ENCODE data around the gene MIEF1. TPM values are rescaled to one million over a fixed set of nuclear protein-coding genes. Genes with fewer than 3 reads are reported as not detected.

The MIEF1 gene
- total RNA-seq, 1 donor from 2014 or later: 35.5 TPM

- Mint-ChIP-seq H3K36me3 (peaks cover 5% of the 10 kb centered on the region), H3K4me3 (no peak overlapping the region), H3K27ac (no peak overlapping the region), H3K9me3 (no peaks in the 10 kb centered on the region), H3K4me1 (ENCODE audit: unreplicated experiment) (peaks cover 31% of the 10 kb centered on the region), H3K27me3 (peaks cover 3% of the 10 kb centered on the region)
- no peak for DNase-seq (ENCODE audit: extremely low spot score, unreplicated experiment)
- TF ChIP-seq, protein P1, sequence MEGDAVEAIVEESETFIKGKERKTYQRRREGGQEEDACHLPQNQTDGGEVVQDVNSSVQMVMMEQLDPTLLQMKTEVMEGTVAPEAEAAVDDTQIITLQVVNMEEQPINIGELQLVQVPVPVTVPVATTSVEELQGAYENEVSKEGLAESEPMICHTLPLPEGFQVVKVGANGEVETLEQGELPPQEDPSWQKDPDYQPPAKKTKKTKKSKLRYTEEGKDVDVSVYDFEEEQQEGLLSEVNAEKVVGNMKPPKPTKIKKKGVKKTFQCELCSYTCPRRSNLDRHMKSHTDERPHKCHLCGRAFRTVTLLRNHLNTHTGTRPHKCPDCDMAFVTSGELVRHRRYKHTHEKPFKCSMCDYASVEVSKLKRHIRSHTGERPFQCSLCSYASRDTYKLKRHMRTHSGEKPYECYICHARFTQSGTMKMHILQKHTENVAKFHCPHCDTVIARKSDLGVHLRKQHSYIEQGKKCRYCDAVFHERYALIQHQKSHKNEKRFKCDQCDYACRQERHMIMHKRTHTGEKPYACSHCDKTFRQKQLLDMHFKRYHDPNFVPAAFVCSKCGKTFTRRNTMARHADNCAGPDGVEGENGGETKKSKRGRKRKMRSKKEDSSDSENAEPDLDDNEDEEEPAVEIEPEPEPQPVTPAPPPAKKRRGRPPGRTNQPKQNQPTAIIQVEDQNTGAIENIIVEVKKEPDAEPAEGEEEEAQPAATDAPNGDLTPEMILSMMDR (conservative IDR thresholded peaks at IDR 0.05): no peak
These were observed 39.5 kb upstream of the MIEF1 start for GRCh38 chr22:39462443-39463221.

DNA sequence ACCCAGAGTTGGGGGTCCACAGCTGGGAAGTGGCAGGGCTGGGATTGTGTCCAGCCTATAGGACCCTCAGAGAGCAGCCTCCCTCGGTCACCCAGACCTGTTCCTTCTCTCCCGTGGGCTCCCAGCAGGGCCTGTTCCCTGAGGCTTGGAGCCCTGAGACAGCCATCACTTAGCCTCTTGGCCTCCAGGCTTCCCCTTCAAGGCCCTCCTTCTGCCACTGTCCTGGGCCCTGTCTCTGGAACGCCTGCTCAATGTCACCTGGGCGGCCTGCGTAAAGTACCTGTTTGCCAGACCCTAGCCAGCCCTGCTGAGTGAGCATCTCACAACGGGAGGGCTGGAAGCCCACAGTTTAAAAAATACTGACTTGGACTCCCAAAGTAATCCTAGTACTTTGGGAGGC, 38.8 kb upstream of the MIEF1 start:
- H3K4me1 Mint-ChIP-seq (ENCODE audit: unreplicated experiment): peaks cover 29% of the 10 kb centered on the region
- H3K27ac Mint-ChIP-seq: no peak overlapping the region
- no peak for DNase-seq (ENCODE audit: extremely low spot score, unreplicated experiment)
- TF ChIP-seq, protein P1 (conservative IDR thresholded peaks at IDR 0.05): no peak
- peaks cover 5% of the 10 kb centered on the region for H3K36me3 Mint-ChIP-seq
- no peaks in the 10 kb centered on the region for H3K9me3 Mint-ChIP-seq
- no peak overlapping the region for H3K4me3 Mint-ChIP-seq
- H3K27me3 Mint-ChIP-seq: peaks cover 3% of the 10 kb centered on the region

DNA sequence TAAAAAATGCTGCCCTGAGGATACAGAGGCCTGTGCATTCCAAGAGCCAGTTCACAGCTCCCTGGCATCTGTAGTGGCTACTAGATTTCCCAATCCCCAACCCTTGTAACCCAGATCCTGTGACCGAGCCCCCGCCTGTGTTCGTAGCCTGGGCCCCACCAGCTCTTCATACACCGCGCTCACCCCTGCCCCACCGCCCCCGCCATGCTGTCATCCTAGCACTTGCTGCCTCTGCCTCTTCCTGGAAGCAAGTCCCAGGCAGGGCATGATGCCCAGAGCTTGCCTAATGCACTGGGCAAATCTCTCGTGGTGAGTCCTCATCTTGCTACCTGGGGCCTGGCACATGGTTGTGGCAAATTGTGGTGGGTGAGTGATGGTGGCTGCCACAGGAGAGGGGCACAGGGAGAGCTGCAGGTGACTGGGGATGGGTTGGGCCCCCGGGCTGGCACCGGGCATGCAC, 38.1 kb upstream of the MIEF1 start:
- Mint-ChIP-seq H3K4me3 (no peak overlapping the region), H3K4me1 (ENCODE audit: unreplicated experiment) (peaks cover 29% of the 10 kb centered on the region), H3K9me3 (no peaks in the 10 kb centered on the region)

GRCh38 chr22:39466228-39467006, 35.7 kb upstream of the MIEF1 start:
- Mint-ChIP-seq H3K36me3 (no peaks in the 10 kb centered on the region), H3K4me3 (no peak overlapping the region), H3K9me3 (no peaks in the 10 kb centered on the region), H3K27ac (peak overlapping the region; percentile 74), H3K27me3 (no peaks in the 10 kb centered on the region), H3K4me1 (ENCODE audit: unreplicated experiment) (peaks cover 36% of the 10 kb centered on the region)
- TF ChIP-seq, protein P1 (conservative IDR thresholded peaks at IDR 0.05): no peak
- no peak for DNase-seq (ENCODE audit: extremely low spot score, unreplicated experiment)

More for the DNA sequence above, 38.1 kb upstream of the MIEF1 start:
- no peaks in the 10 kb centered on the region for H3K36me3 Mint-ChIP-seq
- H3K27ac Mint-ChIP-seq: no peak overlapping the region
- DNase-seq (ENCODE audit: extremely low spot score, unreplicated experiment): no peak
- TF ChIP-seq, protein P1 (conservative IDR thresholded peaks at IDR 0.05): no peak
- H3K27me3 Mint-ChIP-seq: no peaks in the 10 kb centered on the region

DNA sequence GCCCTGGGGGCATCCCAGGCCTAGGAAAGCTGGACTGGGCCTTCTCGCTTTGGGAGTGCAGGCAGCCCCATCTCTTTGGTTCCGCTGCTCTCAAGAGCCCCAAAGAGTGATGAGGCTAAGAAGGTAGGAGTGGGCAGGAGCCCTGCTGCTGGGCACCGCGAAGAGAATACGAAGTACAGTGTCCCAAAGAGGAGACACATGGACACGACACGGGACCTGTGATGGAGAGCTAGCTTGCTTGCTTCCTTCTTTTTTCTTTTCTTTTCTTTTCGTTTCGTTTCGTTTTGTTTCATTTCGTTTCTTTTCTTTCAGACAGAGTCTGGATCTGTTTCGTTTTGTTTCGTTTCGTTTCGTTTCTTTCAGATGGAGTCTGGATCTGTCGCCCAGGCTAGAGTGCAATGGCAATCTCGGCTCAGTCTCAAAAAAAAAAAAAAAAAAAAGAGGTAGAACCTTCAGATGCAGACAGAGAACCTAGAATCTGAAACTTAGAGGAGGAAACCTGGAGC, 34.6 kb upstream of the MIEF1 start:
- DNase-seq (ENCODE audit: extremely low spot score, unreplicated experiment): no peak
- TF ChIP-seq, protein P1 (conservative IDR thresholded peaks at IDR 0.05): no peak
- no peaks in the 10 kb centered on the region for H3K27me3 Mint-ChIP-seq
- H3K9me3 Mint-ChIP-seq: no peaks in the 10 kb centered on the region
- no peaks in the 10 kb centered on the region for H3K36me3 Mint-ChIP-seq
- H3K4me1 Mint-ChIP-seq (ENCODE audit: unreplicated experiment): peaks cover 41% of the 10 kb centered on the region
- peak overlapping the region; percentile 49 for H3K4me3 Mint-ChIP-seq
- peak overlapping the region; percentile 74 for H3K27ac Mint-ChIP-seq

Measured in type B pancreatic cell (in vitro differentiated cells).